ENCODE results near the gene PCDHGA9.
"Not testable (repeated sequence)": the region's sequence is repeated elsewhere in the genome, so short reads cannot be mapped to it uniquely, and the experiment has no call there.

Gene PCDHGA9

GRCh38 chr5:141384471-141385267 is 17.9 kb upstream of the PCDHGA9 start:
- no peak for FAIRE-seq

DNA sequence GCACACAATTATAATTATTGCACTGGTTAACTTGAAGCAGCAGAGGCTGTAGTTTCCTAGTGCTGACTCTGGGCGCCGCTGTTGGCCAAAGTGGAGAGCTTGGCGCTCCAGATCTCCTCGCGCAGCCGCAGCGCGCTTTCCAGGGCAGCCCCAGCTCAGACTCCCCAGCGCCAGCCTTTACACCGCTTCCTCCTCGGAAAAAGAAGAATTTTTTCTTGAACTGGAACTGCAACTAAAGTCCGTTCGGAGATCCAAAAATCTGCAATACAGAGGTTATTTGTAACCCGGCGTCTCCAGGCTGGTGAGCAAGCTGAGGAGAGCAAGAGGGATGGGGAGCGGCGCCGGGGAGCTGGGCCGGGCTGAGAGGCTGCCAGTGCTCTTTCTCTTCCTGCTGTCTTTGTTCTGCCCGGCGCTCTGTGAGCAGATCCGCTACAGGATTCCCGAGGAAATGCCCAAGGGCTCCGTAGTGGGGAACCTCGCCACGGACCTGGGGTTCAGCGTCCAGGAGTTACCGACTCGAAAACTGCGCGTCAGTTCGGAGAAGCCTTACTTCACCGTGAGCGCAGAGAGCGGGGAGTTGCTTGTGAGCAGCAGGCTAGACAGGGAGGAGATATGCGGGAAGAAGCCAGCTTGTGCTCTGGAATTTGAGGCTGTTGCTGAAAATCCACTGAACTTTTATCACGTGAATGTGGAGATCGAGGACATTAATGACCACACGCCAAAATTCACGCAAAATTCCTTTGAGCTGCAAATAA is 14.8 kb upstream of the PCDHGA9 start, which contains the start of gene PCDHGB4:
PCDHGB4 (plus strand) TSS at position 142 of the 755 bp plus-strand sequence; CDS start at position 329, 187 bp downstream.
- not testable (repeated sequence) for FAIRE-seq

- no peak for FAIRE-seq
These were observed 13.9 kb upstream of the PCDHGA9 start for GRCh38 chr5:141388661-141389060.

- FAIRE-seq, result no peak
These were observed 13.2 kb upstream of the PCDHGA9 start for GRCh38 chr5:141389153-141390042.

GRCh38 chr5:141392429-141393198 is 10.0 kb upstream of the PCDHGA9 start, which contains the start of gene PCDHGA8:
PCDHGA8 (plus strand) TSS chr5:141392633; CDS start chr5:141392814, 181 bp downstream.
- FAIRE-seq, result no peak

DNA sequence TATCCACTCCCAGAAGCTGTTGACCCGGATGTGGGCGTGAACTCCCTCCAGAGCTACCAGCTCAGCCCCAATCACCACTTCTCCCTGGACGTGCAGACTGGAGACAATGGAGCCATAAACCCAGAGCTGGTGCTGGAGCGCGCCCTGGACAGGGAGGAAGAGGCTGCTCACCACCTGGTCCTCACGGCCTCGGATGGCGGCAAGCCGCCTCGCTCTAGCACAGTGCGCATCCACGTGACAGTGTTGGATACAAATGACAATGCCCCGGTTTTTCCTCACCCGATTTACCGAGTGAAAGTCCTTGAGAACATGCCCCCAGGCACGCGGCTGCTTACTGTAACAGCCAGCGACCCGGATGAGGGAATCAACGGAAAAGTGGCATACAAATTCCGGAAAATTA is 9.3 kb upstream of the PCDHGA9 start:
- no peak for FAIRE-seq

DNA sequence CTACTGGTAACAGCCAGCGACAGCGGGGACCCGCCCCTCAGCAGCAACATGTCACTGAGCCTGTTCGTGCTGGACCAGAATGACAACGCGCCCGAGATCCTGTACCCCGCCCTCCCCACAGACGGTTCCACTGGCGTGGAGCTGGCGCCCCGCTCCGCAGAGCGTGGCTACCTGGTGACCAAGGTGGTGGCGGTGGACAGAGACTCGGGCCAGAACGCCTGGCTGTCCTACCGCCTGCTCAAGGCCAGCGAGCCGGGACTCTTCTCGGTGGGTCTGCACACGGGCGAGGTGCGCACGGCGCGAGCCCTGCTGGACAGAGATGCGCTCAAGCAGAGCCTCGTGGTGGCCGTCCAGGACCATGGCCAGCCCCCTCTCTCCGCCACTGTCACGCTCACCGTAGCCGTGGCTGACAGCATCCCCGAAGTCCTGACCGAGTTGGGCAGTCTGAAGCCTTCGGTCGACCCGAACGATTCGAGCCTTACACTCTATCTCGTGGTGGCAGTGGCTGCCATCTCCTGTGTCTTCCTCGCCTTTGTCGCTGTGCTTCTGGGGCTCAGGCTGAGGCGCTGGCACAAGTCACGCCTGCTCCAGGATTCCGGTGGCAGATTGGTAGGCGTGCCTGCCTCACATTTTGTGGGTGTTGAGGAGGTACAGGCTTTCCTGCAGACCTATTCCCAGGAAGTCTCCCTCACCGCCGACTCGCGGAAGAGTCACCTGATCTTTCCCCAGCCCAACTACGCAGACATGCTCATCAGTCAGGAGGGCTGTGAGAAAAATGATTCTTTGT is 8.0 kb upstream of the PCDHGA9 start:
- not testable (repeated sequence) for FAIRE-seq

DNA sequence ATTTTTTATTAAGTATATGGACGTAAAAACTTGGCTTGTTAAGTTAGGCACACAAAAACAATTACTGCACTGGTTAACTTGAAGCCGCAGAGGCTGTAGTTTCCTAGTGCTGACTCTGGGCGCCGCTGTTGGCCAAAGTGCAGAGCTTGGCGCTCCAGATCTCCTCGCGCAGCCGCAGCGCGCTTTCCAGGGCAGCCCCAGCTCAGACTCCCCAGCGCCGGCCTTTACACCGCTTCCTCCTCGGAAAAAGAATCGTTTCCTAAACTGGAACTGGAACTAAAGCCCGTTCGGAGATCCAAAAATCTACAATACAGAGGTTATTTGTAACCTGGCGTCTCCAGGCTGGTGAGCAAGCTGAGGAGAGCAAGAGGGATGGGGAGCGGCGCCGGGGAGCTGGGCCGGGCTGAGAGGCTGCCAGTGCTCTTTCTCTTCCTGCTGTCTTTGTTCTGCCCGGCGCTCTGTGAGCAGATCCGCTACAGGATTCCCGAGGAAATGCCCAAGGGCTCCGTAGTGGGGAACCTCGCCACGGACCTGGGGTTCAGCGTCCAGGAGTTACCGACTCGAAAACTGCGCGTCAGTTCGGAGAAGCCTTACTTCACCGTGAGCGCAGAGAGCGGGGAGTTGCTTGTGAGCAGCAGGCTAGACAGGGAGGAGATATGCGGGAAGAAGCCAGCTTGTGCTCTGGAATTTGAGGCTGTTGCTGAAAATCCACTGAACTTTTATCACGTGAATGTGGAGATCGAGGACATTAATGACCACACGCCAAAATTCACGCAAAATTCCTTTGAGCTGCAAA is 4.6 kb upstream of the PCDHGA9 start, which contains the start of gene PCDHGB5:
PCDHGB5 (plus strand) TSS at position 192 of the 796 bp plus-strand sequence; CDS start at position 373, 181 bp downstream.
- FAIRE-seq, result not testable (repeated sequence)

DNA sequence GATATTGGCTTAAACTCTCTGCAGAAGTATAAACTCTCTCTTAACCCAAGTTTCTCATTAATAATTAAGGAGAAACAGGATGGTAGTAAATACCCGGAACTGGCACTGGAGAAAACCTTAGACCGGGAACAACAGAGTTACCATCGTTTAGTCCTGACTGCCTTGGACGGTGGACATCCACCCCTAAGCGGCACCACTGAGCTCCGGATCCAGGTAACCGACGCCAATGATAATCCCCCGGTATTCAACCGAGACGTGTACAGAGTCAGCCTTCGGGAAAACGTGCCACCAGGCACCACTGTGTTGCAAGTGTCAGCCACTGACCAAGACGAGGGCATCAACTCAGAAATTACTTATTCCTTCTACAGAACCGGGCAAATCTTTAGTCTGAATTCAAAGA is 4.0 kb upstream of the PCDHGA9 start:
- no peak for FAIRE-seq

DNA sequence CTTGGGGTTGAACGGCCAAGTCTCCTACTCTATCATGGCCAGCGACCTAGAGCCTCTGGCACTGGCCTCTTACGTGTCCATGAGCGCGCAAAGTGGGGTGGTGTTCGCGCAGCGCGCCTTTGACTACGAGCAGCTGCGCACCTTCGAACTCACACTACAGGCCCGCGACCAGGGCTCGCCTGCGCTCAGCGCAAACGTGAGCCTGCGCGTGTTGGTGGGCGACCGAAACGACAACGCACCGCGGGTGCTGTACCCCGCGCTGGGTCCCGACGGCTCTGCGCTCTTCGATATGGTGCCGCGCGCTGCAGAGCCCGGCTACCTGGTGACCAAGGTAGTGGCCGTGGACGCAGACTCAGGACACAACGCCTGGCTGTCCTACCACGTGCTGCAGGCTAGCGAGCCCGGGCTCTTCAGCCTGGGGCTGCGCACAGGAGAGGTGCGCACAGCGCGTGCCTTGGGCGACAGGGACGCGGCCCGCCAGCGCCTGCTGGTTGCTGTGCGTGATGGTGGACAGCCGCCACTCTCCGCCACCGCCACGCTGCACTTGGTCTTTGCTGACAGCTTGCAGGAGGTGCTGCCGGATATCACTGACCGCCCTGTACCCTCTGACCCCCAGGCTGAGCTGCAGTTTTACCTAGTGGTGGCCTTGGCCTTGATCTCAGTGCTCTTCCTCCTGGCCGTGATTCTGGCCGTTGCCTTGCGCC is 2.9 kb upstream of the PCDHGA9 start:
- FAIRE-seq, result no peak

DNA sequence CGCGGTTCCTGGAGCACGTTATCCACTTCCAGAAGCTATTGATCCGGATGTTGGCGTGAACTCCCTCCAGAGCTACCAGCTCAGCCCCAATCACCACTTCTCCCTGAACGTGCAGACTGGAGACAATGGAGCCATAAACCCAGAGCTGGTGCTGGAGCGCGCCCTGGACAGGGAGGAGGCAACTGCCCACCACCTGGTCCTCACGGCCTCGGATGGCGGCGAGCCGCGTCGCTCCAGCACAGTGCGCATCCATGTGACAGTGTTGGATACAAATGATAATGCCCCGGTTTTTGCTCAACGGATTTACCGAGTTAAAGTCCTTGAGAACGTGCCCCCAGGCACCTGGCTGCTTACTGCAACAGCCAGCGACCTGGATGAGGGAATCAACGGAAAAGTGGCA is 809 bp downstream of the PCDHGA9 start:
- FAIRE-seq, result no peak

- not testable (repeated sequence) for FAIRE-seq
These were observed 5.4 kb downstream of the PCDHGA9 start, which contains the start of gene PCDHGB6 for GRCh38 chr5:141407790-141408505. PCDHGB6 (plus strand) TSS chr5:141408021; CDS start chr5:141408203, 182 bp downstream.

GRCh38 chr5:141409598-141410306 is 7.2 kb downstream of the PCDHGA9 start:
- FAIRE-seq, result no peak

DNA sequence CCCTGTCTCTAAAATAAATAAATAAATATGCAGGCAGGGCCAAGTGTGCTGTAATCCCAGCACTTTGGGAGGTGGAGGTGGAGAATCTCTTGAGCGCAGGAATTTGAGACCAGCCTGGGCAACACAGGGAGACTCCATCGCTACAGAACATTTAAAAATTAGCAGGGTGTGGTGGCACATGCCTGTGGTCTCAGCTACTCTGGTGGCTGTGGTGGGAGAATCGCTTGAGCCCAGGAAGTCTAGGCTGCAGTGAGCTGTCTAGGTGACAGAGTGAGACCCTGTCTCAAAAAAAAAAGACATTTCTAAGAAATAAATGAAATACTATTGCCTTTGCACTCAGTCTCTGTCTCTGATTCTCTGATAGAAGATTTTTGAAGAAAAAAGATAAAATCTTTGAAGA is 9.0 kb downstream of the PCDHGA9 start:
- FAIRE-seq, result no peak

DNA sequence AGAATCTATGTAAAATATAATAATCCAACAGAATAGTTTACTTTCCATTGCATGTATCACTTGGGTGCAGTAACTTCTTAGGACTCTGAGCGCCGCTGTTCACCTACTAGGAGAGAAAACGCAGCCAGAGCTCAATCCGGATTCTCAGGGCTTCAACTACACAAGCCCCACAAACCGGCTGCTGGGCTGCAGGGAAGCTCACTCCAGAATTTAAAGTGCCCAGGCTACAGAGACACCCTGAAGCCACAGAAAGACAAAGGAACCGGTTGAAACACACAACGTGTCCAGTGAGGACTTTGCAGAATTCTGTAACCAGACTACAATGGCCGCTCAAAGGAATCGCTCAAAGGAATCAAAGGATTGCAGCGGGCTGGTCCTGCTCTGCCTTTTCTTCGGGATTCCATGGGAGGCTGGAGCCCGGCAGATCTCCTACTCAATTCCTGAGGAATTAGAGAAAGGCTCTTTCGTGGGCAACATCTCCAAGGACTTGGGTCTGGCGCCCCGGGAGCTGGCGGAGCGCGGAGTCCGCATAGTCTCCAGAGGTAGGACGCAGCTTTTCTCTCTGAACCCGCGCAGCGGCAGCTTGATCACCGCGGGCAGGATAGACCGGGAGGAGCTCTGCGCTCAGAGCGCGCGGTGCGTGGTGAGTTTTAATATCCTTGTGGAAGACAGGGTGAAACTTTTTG is 10.4 kb downstream of the PCDHGA9 start, which contains the start of gene PCDHGA10:
PCDHGA10 (plus strand) TSS at position 134 of the 686 bp plus-strand sequence; CDS start at position 323, 189 bp downstream.
- peak; percentile 58 for FAIRE-seq

DNA sequence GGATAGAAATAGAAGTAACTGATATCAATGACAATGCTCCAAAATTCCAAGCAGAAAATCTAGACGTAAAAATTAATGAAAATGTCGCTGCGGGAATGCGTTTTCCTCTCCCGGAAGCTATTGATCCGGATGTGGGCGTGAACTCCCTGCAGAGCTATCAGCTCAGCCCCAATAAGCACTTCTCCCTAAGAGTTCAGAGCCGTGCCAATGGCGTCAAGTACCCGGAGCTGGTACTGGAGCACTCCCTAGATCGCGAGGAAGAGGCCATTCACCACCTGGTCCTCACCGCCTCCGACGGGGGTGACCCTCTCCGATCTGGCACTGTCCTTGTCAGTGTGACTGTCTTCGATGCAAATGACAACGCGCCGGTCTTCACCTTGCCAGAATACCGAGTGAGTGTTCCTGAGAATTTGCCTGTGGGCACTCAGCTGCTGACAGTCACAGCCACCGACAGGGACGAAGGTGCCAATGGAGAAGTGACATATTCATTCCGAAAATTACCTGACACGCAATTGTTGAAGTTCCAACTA is 11.0 kb downstream of the PCDHGA9 start:
- no peak for FAIRE-seq

Measured in A204.1 (cell line).